Loucy (cell line): ENCODE data around the gene FSTL4.

Experiments used
- H2AFZ ChIP-seq: fragments of 200-600 bp; sonication (generic); 2 replicates; pipeline ENCODE4 v1.6.0; 2016; ENCODE audit warnings: antibody characterized with exemption, mild to moderate bottlenecking, low read length, moderate library complexity
- H3F3A ChIP-seq: fragments of 200-600 bp; 2 replicates; pipeline ENCODE4 v1.6.0; 2016; ENCODE audit warnings: antibody characterized with exemption, low read depth, mild to moderate bottlenecking
- H3K27me3 ChIP-seq: fragments of 200-600 bp; sonication (generic); 2 replicates; pipeline ENCODE4 v1.6.1; 2014; ENCODE audit warnings: low read length, mild to moderate bottlenecking; ENCODE audit not compliant: insufficient read depth, poor library complexity, severe bottlenecking
- H3K36me3 ChIP-seq: fragments of 200-600 bp; sonication (generic); 2 replicates; pipeline ENCODE4 v1.6.1; 2016; ENCODE audit warnings: low read length; ENCODE audit not compliant: insufficient read depth
- H3K4me1 ChIP-seq: fragments of 200-600 bp; sonication (generic); 2 replicates; pipeline ENCODE4 v1.5.1; 2014; ENCODE audit warnings: low read length, mild to moderate bottlenecking; ENCODE audit not compliant: insufficient read depth, poor library complexity, severe bottlenecking
- H3K4me2 ChIP-seq: fragments of 200-600 bp; sonication (generic); 2 replicates; pipeline ENCODE4 v1.6.0; 2014; ENCODE audit warnings: antibody characterized with exemption, low read length, low read depth, mild to moderate bottlenecking; ENCODE audit not compliant: poor library complexity, severe bottlenecking
- H3K4me3 ChIP-seq: fragments of 200-600 bp; sonication (generic); 2 replicates; pipeline ENCODE4 v1.5.1; 2014; ENCODE audit warnings: low read length, mild to moderate bottlenecking, mixed read lengths; ENCODE audit not compliant: poor library complexity, severe bottlenecking
- H3K79me2 ChIP-seq: fragments of 200-600 bp; sonication (generic); 2 replicates; pipeline ENCODE4 v1.6.1; 2014; ENCODE audit warnings: low read length; ENCODE audit not compliant: insufficient read depth
- H3K9ac ChIP-seq: fragments of 200-600 bp; sonication (generic); 2 replicates; pipeline ENCODE4 v1.6.0; 2014; ENCODE audit warnings: mild to moderate bottlenecking, low read depth, low read length, moderate library complexity; ENCODE audit not compliant: poor library complexity, severe bottlenecking
- H3K9me2 ChIP-seq: fragments of 200-600 bp; sonication (generic); replicated peaks from 2 replicates; pipeline ENCODE4 v1.6.1; 2016; ENCODE audit warnings: low read depth, low read length, mixed read lengths
- H3K9me3 ChIP-seq: fragments of 200-600 bp; sonication (generic); 2 replicates; pipeline ENCODE4 v1.6.1; 2014; ENCODE audit warnings: mild to moderate bottlenecking, antibody characterized with exemption, low read length, low read depth; ENCODE audit not compliant: insufficient read depth
- H4K20me1 ChIP-seq: fragments of 200-600 bp; sonication (generic); 2 replicates; pipeline ENCODE4 v1.6.0; 2014; ENCODE audit warnings: antibody characterized with exemption, low read length, mild to moderate bottlenecking; ENCODE audit not compliant: insufficient read depth, poor library complexity, severe bottlenecking
- CTCF ChIP-seq: fragments of 200-600 bp; sonication (generic); conservative IDR thresholded peaks from 2 replicates; pipeline ENCODE4 v1.5.1; 2014; ENCODE audit warnings: mild to moderate bottlenecking, antibody characterized with exemption, low read length
- EZH2phosphoT487 ChIP-seq: fragments of 200-600 bp; IDR thresholded peaks from 2 replicates; pipeline ENCODE4 v1.6.1; 2018; ENCODE audit warnings: antibody characterized with exemption, mild to moderate bottlenecking, moderate library complexity, borderline replicate concordance

The FSTL4 gene

GRCh38 chr5:133390416-133391353, 221.7 kb downstream of the FSTL4 start:
- H3K79me2 ChIP-seq: no peaks in the 10 kb centered on the region
- H3K27me3 ChIP-seq: no peaks in the 10 kb centered on the region
- no peaks in the 10 kb centered on the region for H4K20me1 ChIP-seq
- H3K4me3 ChIP-seq: no peak overlapping the region
- H3K4me2 ChIP-seq: no peak overlapping the region
- no peaks in the 10 kb centered on the region for H3K36me3 ChIP-seq
- H3F3A ChIP-seq: no peaks in the 10 kb centered on the region
- no peaks in the 10 kb centered on the region for H3K4me1 ChIP-seq
- H3K9me2 ChIP-seq: no peaks in the 10 kb centered on the region
- H2AFZ ChIP-seq: no peak overlapping the region
- H3K9ac ChIP-seq: no peak overlapping the region
- TF ChIP-seq EZH2phosphoT487 (no peak), CTCF (no peak)
- no peaks in the 10 kb centered on the region for H3K9me3 ChIP-seq

- Histone ChIP-seq H3K9ac (no peak overlapping the region), H3K9me2 (no peaks in the 10 kb centered on the region), H3K4me2 (no peak overlapping the region), H3F3A (no peaks in the 10 kb centered on the region), H3K79me2 (no peaks in the 10 kb centered on the region), H3K9me3 (no peaks in the 10 kb centered on the region), H3K4me3 (no peak overlapping the region), H3K27me3 (no peaks in the 10 kb centered on the region), H4K20me1 (no peaks in the 10 kb centered on the region), H2AFZ (no peak overlapping the region), H3K36me3 (no peaks in the 10 kb centered on the region), H3K4me1 (no peaks in the 10 kb centered on the region)
- TF ChIP-seq CTCF: no peak
- TF ChIP-seq EZH2phosphoT487: no peak
Observed at GRCh38 chr5:133389066-133389590, 223.2 kb downstream of the FSTL4 start.

- no peak overlapping the region for H3K4me3 ChIP-seq
- no peaks in the 10 kb centered on the region for H4K20me1 ChIP-seq
- no peak overlapping the region for H2AFZ ChIP-seq
- TF ChIP-seq EZH2phosphoT487 (no peak), CTCF (no peak)
- H3K36me3 ChIP-seq: no peaks in the 10 kb centered on the region
- H3K4me1 ChIP-seq: no peaks in the 10 kb centered on the region
- H3K9me2 ChIP-seq: no peaks in the 10 kb centered on the region
- no peaks in the 10 kb centered on the region for H3K9me3 ChIP-seq
- no peaks in the 10 kb centered on the region for H3K27me3 ChIP-seq
- H3K9ac ChIP-seq: no peak overlapping the region
- no peaks in the 10 kb centered on the region for H3F3A ChIP-seq
- H3K79me2 ChIP-seq: no peaks in the 10 kb centered on the region
- H3K4me2 ChIP-seq: no peak overlapping the region
Observed at GRCh38 chr5:133387621-133388020, 224.7 kb downstream of the FSTL4 start.
